HEK293 (cell line): ENCODE results near the gene THBS3.

Experiments used
- BCL11B ChIP-seq: fragments of 450-650 bp; formaldehyde crosslinking; IDR thresholded peaks from 2 replicates; pipeline ENCODE4 v1.5.1; 2016; ENCODE audit warnings: low read depth, missing biosample characterization, missing genetic modification characterization
- EGR2 ChIP-seq: fragments of 450-650 bp; formaldehyde crosslinking; IDR thresholded peaks from 2 replicates; pipeline ENCODE4 v1.5.1; 2016; ENCODE audit warnings: low read depth, missing biosample characterization, missing genetic modification characterization
- FEZF1 ChIP-seq: fragments of 450-650 bp; formaldehyde crosslinking; IDR thresholded peaks from 2 replicates; pipeline ENCODE4 v1.5.1; 2016; ENCODE audit warnings: missing biosample characterization, missing genetic modification characterization
- GLIS1 ChIP-seq: fragments of 450-650 bp; formaldehyde crosslinking; IDR thresholded peaks from 2 replicates; pipeline ENCODE4 v1.5.1; 2016; ENCODE audit warnings: missing biosample characterization, missing genetic modification characterization
- HOXC10 ChIP-seq: sonication (generic); formaldehyde crosslinking; IDR thresholded peaks from 2 replicates; pipeline ENCODE4 v1.8.1; 2023; ENCODE audit warnings: mild to moderate bottlenecking, missing genetic modification reagents
- MEIS1 ChIP-seq: sonication (generic); formaldehyde crosslinking; IDR thresholded peaks from 2 replicates; pipeline ENCODE4 v1.8.1; 2022; ENCODE audit warnings: missing genetic modification reagents, mild to moderate bottlenecking, borderline replicate concordance
- MZF1 ChIP-seq: fragments of 450-650 bp; formaldehyde crosslinking; IDR thresholded peaks from 2 replicates; pipeline ENCODE4 v1.5.1; 2017; ENCODE audit warnings: missing biosample characterization, missing genetic modification characterization, borderline replicate concordance
- OVOL3 ChIP-seq: fragments of 450-650 bp; formaldehyde crosslinking; IDR thresholded peaks from 2 replicates; pipeline ENCODE4 v1.5.1; 2016; ENCODE audit warnings: missing biosample characterization, missing genetic modification characterization
- SP7 ChIP-seq: fragments of 450-650 bp; formaldehyde crosslinking; IDR thresholded peaks from 2 replicates; pipeline ENCODE4 v1.5.1; 2016; ENCODE audit warnings: missing biosample characterization, missing genetic modification characterization
- TCF7L2 ChIP-seq: IDR thresholded peaks from 2 replicates; pipeline ENCODE4 v1.6.1; 2011; ENCODE audit warnings: low read depth, mild to moderate bottlenecking, inconsistent platforms, low read length, moderate library complexity, borderline replicate concordance
- ZBTB6 ChIP-seq: fragments of 450-650 bp; formaldehyde crosslinking; IDR thresholded peaks from 2 replicates; pipeline ENCODE4 v1.5.1; 2017; ENCODE audit warnings: missing biosample characterization, missing genetic modification characterization
- ZNF10 ChIP-seq: fragments of 450-650 bp; formaldehyde crosslinking; IDR thresholded peaks from 2 replicates; pipeline ENCODE4 v1.5.1; 2017; ENCODE audit warnings: missing biosample characterization, missing genetic modification characterization
- ZNF169 ChIP-seq: fragments of 450-650 bp; formaldehyde crosslinking; IDR thresholded peaks from 2 replicates; pipeline ENCODE4 v1.5.1; 2016; ENCODE audit warnings: missing biosample characterization, missing genetic modification characterization
- ZNF18 ChIP-seq: fragments of 450-650 bp; formaldehyde crosslinking; IDR thresholded peaks from 2 replicates; pipeline ENCODE4 v1.5.1; 2016; ENCODE audit warnings: missing biosample characterization, missing genetic modification characterization
- ZNF214 ChIP-seq: fragments of 450-650 bp; formaldehyde crosslinking; IDR thresholded peaks from 2 replicates; pipeline ENCODE4 v1.5.1; 2017; ENCODE audit warnings: missing biosample characterization, mild to moderate bottlenecking, missing genetic modification characterization, borderline replicate concordance
- ZNF26 ChIP-seq: fragments of 450-650 bp; formaldehyde crosslinking; IDR thresholded peaks from 2 replicates; pipeline ENCODE4 v1.5.1; 2016; ENCODE audit warnings: missing biosample characterization, missing genetic modification characterization
- ZNF324 ChIP-seq: fragments of 450-650 bp; formaldehyde crosslinking; IDR thresholded peaks from 2 replicates; pipeline ENCODE4 v1.5.1; 2016; ENCODE audit warnings: missing biosample characterization, missing genetic modification characterization
- ZNF341 ChIP-seq: fragments of 450-650 bp; formaldehyde crosslinking; IDR thresholded peaks from 2 replicates; pipeline ENCODE4; 2016; ENCODE audit warnings: low read depth, missing biosample characterization, missing genetic modification characterization
- ZNF391 ChIP-seq: fragments of 450-650 bp; formaldehyde crosslinking; IDR thresholded peaks from 2 replicates; pipeline ENCODE4 v1.5.1; 2016; ENCODE audit warnings: low read depth, missing biosample characterization, missing genetic modification characterization, borderline replicate concordance
- ZNF473 ChIP-seq: fragments of 450-650 bp; formaldehyde crosslinking; IDR thresholded peaks from 2 replicates; pipeline ENCODE4 v1.5.1; 2017; ENCODE audit warnings: missing biosample characterization, missing genetic modification characterization
- ZNF510 ChIP-seq: fragments of 450-650 bp; formaldehyde crosslinking; IDR thresholded peaks from 2 replicates; pipeline ENCODE4 v1.5.1; 2018; ENCODE audit warnings: mild to moderate bottlenecking, missing genetic modification characterization, missing biosample characterization; ENCODE audit not compliant: insufficient replicate concordance
- ZNF529 ChIP-seq: fragments of 450-650 bp; formaldehyde crosslinking; IDR thresholded peaks from 2 replicates; pipeline ENCODE4 v1.5.1; 2017; ENCODE audit warnings: missing genetic modification characterization, missing biosample characterization; ENCODE audit not compliant: insufficient replicate concordance
- ZNF548 ChIP-seq: fragments of 450-650 bp; formaldehyde crosslinking; IDR thresholded peaks from 2 replicates; pipeline ENCODE4 v1.5.1; 2016; ENCODE audit warnings: missing biosample characterization, missing genetic modification characterization
- ZNF585B ChIP-seq: fragments of 450-650 bp; formaldehyde crosslinking; IDR thresholded peaks from 2 replicates; pipeline ENCODE4 v1.5.1; 2016; ENCODE audit warnings: missing biosample characterization, missing genetic modification characterization
- ZNF600 ChIP-seq: fragments of 450-650 bp; formaldehyde crosslinking; IDR thresholded peaks from 2 replicates; pipeline ENCODE4 v1.5.1; 2016; ENCODE audit warnings: missing biosample characterization, missing genetic modification characterization
- ZNF623 ChIP-seq: fragments of 450-650 bp; formaldehyde crosslinking; IDR thresholded peaks from 2 replicates; pipeline ENCODE4 v1.5.1; 2016; ENCODE audit warnings: missing biosample characterization, missing genetic modification characterization
- ZNF626 ChIP-seq: fragments of 450-650 bp; sonication (Bioruptor Pico); formaldehyde crosslinking; IDR thresholded peaks from 2 replicates; pipeline ENCODE4 v1.5.1; 2018; ENCODE audit warnings: missing biosample characterization, missing genetic modification characterization, inconsistent platforms
- ZNF660 ChIP-seq: fragments of 450-650 bp; IDR thresholded peaks from 2 replicates; pipeline ENCODE4 v1.5.1; 2018; ENCODE audit warnings: missing biosample characterization, mild to moderate bottlenecking, missing genetic modification characterization
- ZNF677 ChIP-seq: fragments of 450-650 bp; IDR thresholded peaks from 2 replicates; pipeline ENCODE4 v1.5.0; 2018; ENCODE audit warnings: missing biosample characterization, mild to moderate bottlenecking, missing genetic modification characterization, moderate library complexity
- ZNF707 ChIP-seq: fragments of 450-650 bp; formaldehyde crosslinking; IDR thresholded peaks from 2 replicates; pipeline ENCODE4 v1.5.1; 2016; ENCODE audit warnings: missing biosample characterization, missing genetic modification characterization
- ZNF747 ChIP-seq: fragments of 450-650 bp; formaldehyde crosslinking; IDR thresholded peaks from 2 replicates; pipeline ENCODE4 v1.5.1; 2016; ENCODE audit warnings: missing biosample characterization, missing genetic modification characterization
- ZNF768 ChIP-seq: fragments of 450-650 bp; formaldehyde crosslinking; IDR thresholded peaks from 2 replicates; pipeline ENCODE4 v1.5.1; 2018; ENCODE audit warnings: missing biosample characterization, mild to moderate bottlenecking, missing genetic modification characterization
- ZNF830 ChIP-seq: fragments of 450-650 bp; IDR thresholded peaks from 2 replicates; pipeline ENCODE4 v1.5.0; 2018; ENCODE audit warnings: missing biosample characterization, missing genetic modification characterization, low read depth, mild to moderate bottlenecking, moderate library complexity
- ZSCAN4 ChIP-seq: fragments of 450-650 bp; formaldehyde crosslinking; IDR thresholded peaks from 2 replicates; pipeline ENCODE4 v1.5.1; 2017; ENCODE audit warnings: missing biosample characterization, missing genetic modification characterization

Gene THBS3

GRCh38 chr1:155227261-155228095 lies 19.8 kb upstream of the THBS3 start (continued):
- TF ChIP-seq ZNF214 (no peak; the same call in 1 of the 2 replicates), TCF7L2 (no peak), ZNF626 (tag by site-specific recombination) (no peak), ZNF10 (tag by site-specific recombination) (no peak), ZNF341 (tag by site-specific recombination) (no peak; the same call in none of the 2 replicates), ZNF585B (tag by site-specific recombination) (no peak), ZNF660 (peak; percentile 85), ZNF510 (tag by site-specific recombination) (no peak), OVOL3 (tag by site-specific recombination) (no peak), ZNF548 (tag by site-specific recombination) (no peak), ZNF600 (tag by site-specific recombination) (no peak), ZNF18 (tag by site-specific recombination) (no peak), ZNF473 (tag by site-specific recombination) (no peak), BCL11B (tag by site-specific recombination) (no peak; the same call in 1 of the 2 replicates), ZNF747 (tag by site-specific recombination) (no peak), ZBTB6 (tag by site-specific recombination) (no peak), ZNF169 (tag by site-specific recombination) (no peak), EGR2 (tag by site-specific recombination) (peak; percentile 72), ZNF677 (tag by site-specific recombination) (no peak), ZNF768 (no peak), MZF1 (tag by site-specific recombination) (no peak), ZNF324 (tag by site-specific recombination) (no peak), ZNF529 (no peak), ZNF707 (tag by site-specific recombination) (no peak), GLIS1 (peak; percentile 75), SP7 (tag by site-specific recombination) (no peak), ZNF26 (tag by site-specific recombination) (no peak), MEIS1 (no peak), ZSCAN4 (tag by site-specific recombination) (no peak), FEZF1 (tag by site-specific recombination) (no peak), ZNF391 (no peak), ZNF623 (no peak), HOXC10 (no peak), ZNF830 (tag by site-specific recombination) (no peak)
